IMR-90 (cell line): ENCODE measurements around the gene TMEM131L. TPM values are rescaled to one million over a fixed set of nuclear protein-coding genes. Genes with fewer than 3 reads are reported as not detected.

Experiments
- ATAC-seq: fragments of 200-7000 bp; cut with Tn5 transposase; 2 replicates; pipeline ENCODE4 v1.9.1; 2020; ENCODE audit warnings: low read depth, mild to moderate bottlenecking, moderate library complexity
- BruUV-seq: library from RNA; stranded (reverse); fragments of 400-500 nt; replicated peaks from 2 replicates; lab custom pipeline; 2021; lab: Mats Ljungman, UMichigan
- CTCF ChIA-PET: fragments of 300-600 bp; formaldehyde crosslinking; extraction: SDS; loops from one replicate; lab custom pipeline; 2021; ENCODE audit warnings: antibody characterized with exemption; lab: Yijun Ruan, JAX
- POLR2A ChIA-PET: fragments of 300-600 bp; sonication (Branson Sonifier 250); formaldehyde crosslinking; loops from one replicate; lab custom pipeline; 2022; ENCODE audit warnings: antibody characterized with exemption; ENCODE audit not compliant: unreplicated experiment; lab: Charles Lee
- DNase-seq: peaks from one replicate; pipeline ENCODE4 v3.0.0; 2013
- H2AFZ ChIP-seq: replicated peaks from 2 replicates; pipeline ENCODE3; 2013; ENCODE audit warnings: low read length, mild to moderate bottlenecking; ENCODE audit not compliant: poor library complexity
- H2AK5ac ChIP-seq: 2 replicates; pipeline ENCODE4 v1.6.1; 2013; ENCODE audit warnings: low read depth, low read length, inconsistent platforms
- H2AK9ac ChIP-seq: replicated peaks from 2 replicates; pipeline ENCODE3; 2013; ENCODE audit warnings: mild to moderate bottlenecking, low read depth, low read length, moderate library complexity; ENCODE audit not compliant: poor library complexity
- H2BK120ac ChIP-seq: 2 replicates; pipeline ENCODE4 v1.6.1; 2013; ENCODE audit warnings: low read depth, low read length, inconsistent platforms
- H2BK15ac ChIP-seq: 3 replicates; pipeline ENCODE4 v1.6.1; 2013; ENCODE audit warnings: low read depth, low read length, inconsistent platforms
- H2BK20ac ChIP-seq: 2 replicates; pipeline ENCODE4 v1.6.1; 2013; ENCODE audit warnings: low read depth, mild to moderate bottlenecking, inconsistent platforms, low read length, moderate library complexity
- H2BK5ac ChIP-seq: 2 replicates; pipeline ENCODE4 v1.6.1; 2013; ENCODE audit warnings: mild to moderate bottlenecking, low read depth, low read length, inconsistent platforms; ENCODE audit not compliant: poor library complexity, severe bottlenecking
- H3K14ac ChIP-seq: replicated peaks from 2 replicates; pipeline ENCODE4 v1.6.1; 2013; ENCODE audit warnings: low read depth, low read length, inconsistent platforms
- H3K18ac ChIP-seq: 2 replicates; pipeline ENCODE4 v1.6.1; 2013; ENCODE audit warnings: low read depth, low read length, control low read depth
- H3K23ac ChIP-seq: 2 replicates; pipeline ENCODE4 v1.6.1; 2013; ENCODE audit warnings: low read depth, low read length, inconsistent platforms
- H3K27ac ChIP-seq: 2 replicates; pipeline ENCODE4 v1.5.1; 2013; ENCODE audit warnings: mild to moderate bottlenecking, control low read depth, low read length; ENCODE audit not compliant: insufficient read depth
- H3K27me3 ChIP-seq: 2 replicates; pipeline ENCODE4 v1.6.1; 2013; ENCODE audit warnings: low read length; ENCODE audit not compliant: control insufficient read depth, insufficient read depth
- H3K36me3 ChIP-seq: 2 replicates; pipeline ENCODE4 v1.6.1; 2013; ENCODE audit warnings: low read length, mixed read lengths; ENCODE audit not compliant: control insufficient read depth, insufficient read depth
- H3K4ac ChIP-seq: 2 replicates; pipeline ENCODE4 v1.6.1; 2013; ENCODE audit warnings: low read depth, low read length, inconsistent platforms
- H3K4me1 ChIP-seq: 2 replicates; pipeline ENCODE4 v1.6.1; 2013; ENCODE audit warnings: low read length, mixed read lengths; ENCODE audit not compliant: control insufficient read depth, insufficient read depth
- H3K4me2 ChIP-seq: 2 replicates; pipeline ENCODE4 v1.6.1; 2013; ENCODE audit warnings: low read depth, mild to moderate bottlenecking, control low read depth, low read length, moderate library complexity
- H3K4me3 ChIP-seq: 2 replicates; pipeline ENCODE4 v1.5.1; 2013; ENCODE audit warnings: low read depth, mild to moderate bottlenecking, control low read depth, low read length, moderate library complexity; ENCODE audit not compliant: insufficient read depth
- H3K56ac ChIP-seq: 2 replicates; pipeline ENCODE4 v1.6.1; 2013; ENCODE audit warnings: low read length, inconsistent platforms; ENCODE audit not compliant: insufficient read depth; ENCODE audit errors: extremely low read depth
- H3K79me1 ChIP-seq, 2 experiments: 2 replicates each; pipeline ENCODE4 v1.6.1; 2013; ENCODE audit warnings: low read length in 2 of 2, inconsistent platforms in 1 of 2, low read depth in 1 of 2
- H3K9ac ChIP-seq: 2 replicates; pipeline ENCODE4 v1.6.1; 2013; ENCODE audit warnings: low read depth, low read length, control low read depth
- H3K9me1 ChIP-seq: 2 replicates; pipeline ENCODE4 v1.6.1; 2013; ENCODE audit warnings: low read length, inconsistent platforms; ENCODE audit not compliant: insufficient read depth
- H3K9me3 ChIP-seq: 2 replicates; pipeline ENCODE4 v1.6.1; 2013; ENCODE audit warnings: low read length; ENCODE audit not compliant: control insufficient read depth, insufficient read depth
- H4K20me1 ChIP-seq: 2 replicates; pipeline ENCODE4 v1.6.1; 2013; ENCODE audit warnings: low read length, inconsistent platforms; ENCODE audit not compliant: insufficient read depth
- H4K5ac ChIP-seq: 2 replicates; pipeline ENCODE4 v1.6.1; 2013; ENCODE audit warnings: mild to moderate bottlenecking, low read depth, low read length, control low read depth
- H4K8ac ChIP-seq, 2 experiments: 2 replicates each; pipeline ENCODE4 v1.6.1; 2013; ENCODE audit warnings: low read depth in 2 of 2, low read length in 2 of 2, control low read depth in 1 of 2, inconsistent platforms in 1 of 2
- H4K91ac ChIP-seq: 2 replicates; pipeline ENCODE4 v1.6.1; 2013; ENCODE audit warnings: low read depth, low read length, inconsistent platforms; ENCODE audit not compliant: insufficient read depth
- CEBPB ChIP-seq: IDR thresholded peaks from 2 replicates; pipeline ENCODE4 v1.6.1; 2012; ENCODE audit warnings: low read depth, low read length, improper control_type of control experiment
- RAD21 ChIP-seq: IDR thresholded peaks from 2 replicates; pipeline ENCODE4 v1.6.1; 2012; ENCODE audit warnings: low read length, improper control_type of control experiment
- WGBS, 2 experiments: methylation state at CpG; one replicate each; pipeline versions ENCODE4 v1.1.5 to v1.1.7; 2013; ENCODE audit warnings: missing lambda C conversion rate in 2 of 2; ENCODE audit not compliant: insufficient read length in 1 of 2; ENCODE audit errors: extremely low coverage in 2 of 2; 5-methylcytosine and 5-hydroxymethylcytosine counted together
- dilution Hi-C: fragments of 300-500 bp; cut with HindIII; formaldehyde crosslinking; loops from one replicate; pipeline ENCODE4 v1.14.3; 2018; ENCODE audit warnings: low sequenced_read_pairs; ENCODE audit not compliant: unreplicated experiment
- in situ Hi-C: fragments of 300-500 bp; cut with MboI; formaldehyde crosslinking; loops from 3 replicates; pipeline ENCODE4 v1.14.3; 2019; ENCODE audit warnings: low sequenced_read_pairs, inconsistent platforms, mixed read lengths
- intact Hi-C: fragments of 100-400 bp; cut with micrococcal nuclease; formaldehyde crosslinking; loops from 2 replicates; pipeline ENCODE4 v1.10.0; 2022
- polyA plus RNA-seq, 3 experiments: library from polyadenylated mRNA; depleted of rRNA; stranded (reverse); fragments of >200 nt; gene quantifications; 2 replicates each; pipeline ENCODE4 v1.2.3, GENCODE V29; 2012; ENCODE audit warnings: low replicate concordance in 1 of 3
- total RNA-seq: library from RNA; depleted of rRNA; stranded (reverse); fragments of >200 nt; gene quantifications from 2 replicates; pipeline ENCODE4 v1.2.3, GENCODE V29; 2012
- TF ChIP-seq, protein P1 (sequence below): conservative IDR thresholded peaks from 2 replicates; pipeline ENCODE4 v1.5.1; 2012; ENCODE audit warnings: mild to moderate bottlenecking, low read depth, low read length, improper control_type of control experiment

The TMEM131L gene
- total and polyA plus RNA-seq, 2 of the 4 experiments (the other 2 are of a cell fraction), result 8.4 to 23.8 TPM

DNA sequence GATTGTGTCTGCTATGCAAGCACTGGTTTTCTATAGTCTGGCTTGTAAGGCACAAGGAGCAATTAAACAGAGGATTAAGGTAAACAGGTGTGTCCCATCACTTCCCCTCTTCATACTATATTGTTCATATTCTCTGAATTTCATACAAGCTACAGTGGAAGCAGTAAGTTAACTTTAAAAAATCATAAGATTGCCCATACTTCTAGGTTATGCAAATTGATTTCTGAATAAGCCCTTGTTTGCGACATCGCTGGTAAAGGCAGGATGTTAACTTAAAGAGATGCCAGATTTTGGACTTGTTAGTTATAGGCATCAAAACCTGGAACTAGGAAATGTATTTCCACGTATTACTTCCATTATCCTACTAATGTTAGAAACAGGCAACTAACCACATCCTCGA lies 1.0 kb upstream of the TMEM131L start:
- in situ Hi-C loops (no loop called here), intact Hi-C loops (loop anchor here (2.0 to 10.0 kb wide), 3 partner anchors 18 to 320 kb away; no protein-coding TSS in a partner anchor), dilution Hi-C loops (no loop called here)
- POLR2A ChIA-PET, result interaction anchor here (0.5 to 0.6 kb wide), 2 partner anchors 22 to 55 kb away, joined by 4 to 5 read pairs; no protein-coding TSS in a partner anchor
- H3K9ac ChIP-seq, result no peak overlapping the region
- no peaks in the 10 kb centered on the region for H3K9me1 ChIP-seq
- H2BK120ac ChIP-seq, result no peak overlapping the region
- H3K36me3 ChIP-seq, result no peaks in the 10 kb centered on the region
- no TSS peak for BruUV-seq
- H3K9me3 ChIP-seq, result no peaks in the 10 kb centered on the region
- H3K4me3 ChIP-seq, result no peak overlapping the region
- H2BK20ac ChIP-seq, result no peak overlapping the region
- H3K23ac ChIP-seq, result no peak overlapping the region
- H4K5ac ChIP-seq, result no peak overlapping the region
- no peak overlapping the region for H3K14ac ChIP-seq
- H4K20me1 ChIP-seq, result no peaks in the 10 kb centered on the region; the same call in 1 of the 2 replicates
- no peak overlapping the region for H3K18ac ChIP-seq
- CTCF ChIA-PET, result interaction anchor here (0.7 to 1.8 kb wide), 7 partner anchors 17 to 179 kb away, joined by 3 to 11 read pairs (median 3); no protein-coding TSS in a partner anchor
- WGBS, 2 experiments, result no CpG with 5 or more reads among the region's 4 CpGs
- H3K79me1 ChIP-seq, result peaks cover 3 to 23% of the 10 kb centered on the region in 2 experiments
- no peak overlapping the region for H4K91ac ChIP-seq
- H4K8ac ChIP-seq, result no peak overlapping the region
- H2BK5ac ChIP-seq, result no peak overlapping the region
- no peak overlapping the region for H2AK5ac ChIP-seq
- H3K4me1 ChIP-seq, result peaks cover 2% of the 10 kb centered on the region; the same call in 1 of the 2 replicates
- no peak overlapping the region for H2BK15ac ChIP-seq
- no peak overlapping the region for H2AK9ac ChIP-seq
- no peak overlapping the region for H3K27ac ChIP-seq
- ATAC-seq (no peak), DNase-seq (no peak)
- H3K4me2 ChIP-seq, result peak overlapping the region; percentile 83; the same call in 1 of the 2 replicates
- H2AFZ ChIP-seq, result no peak overlapping the region
- H3K56ac ChIP-seq, result no peak overlapping the region
- H3K4ac ChIP-seq, result no peak overlapping the region
- H3K27me3 ChIP-seq, result no peaks in the 10 kb centered on the region
- no peak for TF ChIP-seq RAD21
- TF ChIP-seq, protein P1, sequence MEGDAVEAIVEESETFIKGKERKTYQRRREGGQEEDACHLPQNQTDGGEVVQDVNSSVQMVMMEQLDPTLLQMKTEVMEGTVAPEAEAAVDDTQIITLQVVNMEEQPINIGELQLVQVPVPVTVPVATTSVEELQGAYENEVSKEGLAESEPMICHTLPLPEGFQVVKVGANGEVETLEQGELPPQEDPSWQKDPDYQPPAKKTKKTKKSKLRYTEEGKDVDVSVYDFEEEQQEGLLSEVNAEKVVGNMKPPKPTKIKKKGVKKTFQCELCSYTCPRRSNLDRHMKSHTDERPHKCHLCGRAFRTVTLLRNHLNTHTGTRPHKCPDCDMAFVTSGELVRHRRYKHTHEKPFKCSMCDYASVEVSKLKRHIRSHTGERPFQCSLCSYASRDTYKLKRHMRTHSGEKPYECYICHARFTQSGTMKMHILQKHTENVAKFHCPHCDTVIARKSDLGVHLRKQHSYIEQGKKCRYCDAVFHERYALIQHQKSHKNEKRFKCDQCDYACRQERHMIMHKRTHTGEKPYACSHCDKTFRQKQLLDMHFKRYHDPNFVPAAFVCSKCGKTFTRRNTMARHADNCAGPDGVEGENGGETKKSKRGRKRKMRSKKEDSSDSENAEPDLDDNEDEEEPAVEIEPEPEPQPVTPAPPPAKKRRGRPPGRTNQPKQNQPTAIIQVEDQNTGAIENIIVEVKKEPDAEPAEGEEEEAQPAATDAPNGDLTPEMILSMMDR, result no peak
- TF ChIP-seq CEBPB, result peak; percentile 46; the same call in 1 of the 2 replicates
